GM12892 (cell line): Measurements from ENCODE around the gene TNRC18.
"Not testable (repeated sequence)": the region's sequence is repeated elsewhere in the genome, so short reads cannot be mapped to it uniquely, and the experiment has no call there.

Source experiments
- DNase-seq: peaks from one replicate; pipeline ENCODE4 v3.0.0; 2011; ENCODE audit not compliant: insufficient read length
- FAIRE-seq: peaks from 2 replicates; lab custom pipeline; 2011; peaks lifted over from hg19 to GRCh38; lab: Jason Lieb, UNC
- POLR2A ChIP-seq: IDR thresholded peaks from 2 replicates; pipeline ENCODE4 v1.6.1; 2011; ENCODE audit warnings: low read depth, low read length, control low read depth
- POLR2AphosphoS5 ChIP-seq: IDR thresholded peaks from 2 replicates; pipeline ENCODE4 v1.6.1; 2011; ENCODE audit warnings: low read depth, low read length, control low read depth
- TAF1 ChIP-seq: IDR thresholded peaks from 2 replicates; pipeline ENCODE4 v1.6.1; 2011; ENCODE audit warnings: low read depth, mild to moderate bottlenecking, control low read depth, low read length, borderline replicate concordance

The TNRC18 gene

GRCh38 chr7:5295039-5296014 is 128.3 kb downstream of the TNRC18 start:
- no peak for FAIRE-seq

GRCh38 chr7:5294169-5294987 is 129.3 kb downstream of the TNRC18 start:
- no peak for FAIRE-seq
- TF ChIP-seq TAF1: no peak
- no peak for TF ChIP-seq POLR2AphosphoS5
- TF ChIP-seq POLR2A: no peak
- DNase-seq: no peak

More at GRCh38 chr7:5295039-5296014, 128.3 kb downstream of the TNRC18 start:
- DNase-seq: no peak
- TF ChIP-seq POLR2AphosphoS5 (no peak), TAF1 (no peak), POLR2A (no peak)

GRCh38 chr7:5291711-5292335 is 131.8 kb downstream of the TNRC18 start:
- DNase-seq, FAIRE-seq: not testable (repeated sequence)

- FAIRE-seq (no peak), DNase-seq (no peak)
- no peak for TF ChIP-seq TAF1
- no peak for TF ChIP-seq POLR2AphosphoS5
- no peak for TF ChIP-seq POLR2A
Observed at GRCh38 chr7:5291301-5291700, 132.3 kb downstream of the TNRC18 start.

- TF ChIP-seq POLR2AphosphoS5: no peak
- FAIRE-seq: no peak
- no peak for DNase-seq
Observed at GRCh38 chr7:5289355-5289754, 134.3 kb downstream of the TNRC18 start.

- not testable (repeated sequence) for DNase-seq, FAIRE-seq
Observed at GRCh38 chr7:5288560-5288959, 135.1 kb downstream of the TNRC18 start.

GRCh38 chr7:5287802-5288201 is 135.8 kb downstream of the TNRC18 start:
- FAIRE-seq (no peak), DNase-seq (no peak)
- TF ChIP-seq POLR2AphosphoS5 (no peak), TAF1 (no peak), POLR2A (no peak)

GRCh38 chr7:5287373-5287772 is 136.3 kb downstream of the TNRC18 start:
- DNase-seq, FAIRE-seq: not testable (repeated sequence)

- no peak for FAIRE-seq
- TF ChIP-seq POLR2AphosphoS5 (no peak), POLR2A (no peak), TAF1 (no peak)
- no peak for DNase-seq
Observed at GRCh38 chr7:5286933-5287332, 136.7 kb downstream of the TNRC18 start.

- no peak for FAIRE-seq
- TF ChIP-seq TAF1 (no peak), POLR2AphosphoS5 (no peak), POLR2A (no peak)
- peak; percentile 63 for DNase-seq
Observed at GRCh38 chr7:5284304-5285281, 139.0 kb downstream of the TNRC18 start.
